GM12892 (cell line): ENCODE measurements around the gene TRIO.

ENCODE experiments used
- DNase-seq: peaks from one replicate; pipeline ENCODE4 v3.0.0; 2011; ENCODE audit not compliant: insufficient read length
- FAIRE-seq: peaks from 2 replicates; lab custom pipeline; 2011; peaks lifted over from hg19 to GRCh38; lab: Jason Lieb, UNC
- POLR2A ChIP-seq: IDR thresholded peaks from 2 replicates; pipeline ENCODE4 v1.6.1; 2011; ENCODE audit warnings: low read depth, low read length, control low read depth
- POLR2AphosphoS5 ChIP-seq: IDR thresholded peaks from 2 replicates; pipeline ENCODE4 v1.6.1; 2011; ENCODE audit warnings: low read depth, low read length, control low read depth
- TAF1 ChIP-seq: IDR thresholded peaks from 2 replicates; pipeline ENCODE4 v1.6.1; 2011; ENCODE audit warnings: low read depth, mild to moderate bottlenecking, control low read depth, low read length, borderline replicate concordance

Gene TRIO

GRCh38 chr5:14471507-14471906 is 328.4 kb downstream of the TRIO start:
- FAIRE-seq (no peak), DNase-seq (no peak)
- TF ChIP-seq POLR2AphosphoS5 (no peak), POLR2A (no peak), TAF1 (no peak)

GRCh38 chr5:14472986-14473567 is 329.9 kb downstream of the TRIO start:
- DNase-seq (no peak), FAIRE-seq (no peak)
- no peak for TF ChIP-seq TAF1
- TF ChIP-seq POLR2AphosphoS5, result no peak

- FAIRE-seq, result no peak
- TF ChIP-seq POLR2A (no peak), TAF1 (no peak), POLR2AphosphoS5 (no peak)
Observed at GRCh38 chr5:14475045-14475444, 331.9 kb downstream of the TRIO start.

GRCh38 chr5:14476786-14477435 is 333.8 kb downstream of the TRIO start:
- TF ChIP-seq TAF1 (no peak), POLR2AphosphoS5 (no peak)
- no peak for FAIRE-seq
- DNase-seq, result no peak

More at GRCh38 chr5:14475045-14475444, 331.9 kb downstream of the TRIO start:
- DNase-seq, result no peak

GRCh38 chr5:14479143-14479696 is 336.1 kb downstream of the TRIO start:
- DNase-seq (no peak), FAIRE-seq (no peak)
- TF ChIP-seq POLR2A, result no peak
- no peak for TF ChIP-seq POLR2AphosphoS5
- no peak for TF ChIP-seq TAF1

GRCh38 chr5:14481349-14481748 is 338.2 kb downstream of the TRIO start:
- TF ChIP-seq TAF1, result no peak
- TF ChIP-seq POLR2A, result no peak
- no peak for TF ChIP-seq POLR2AphosphoS5
- no peak for FAIRE-seq

GRCh38 chr5:14482085-14482484 is 338.9 kb downstream of the TRIO start:
- no peak for DNase-seq
- no peak for TF ChIP-seq TAF1
- no peak for TF ChIP-seq POLR2AphosphoS5
- no peak for TF ChIP-seq POLR2A
- FAIRE-seq, result no peak

More at GRCh38 chr5:14481349-14481748, 338.2 kb downstream of the TRIO start:
- DNase-seq, result no peak

GRCh38 chr5:14483504-14484157 is 340.5 kb downstream of the TRIO start:
- FAIRE-seq, result no peak
- TF ChIP-seq POLR2AphosphoS5 (no peak; the same call in 1 of the 2 replicates), POLR2A (no peak), TAF1 (no peak)
- no peak for DNase-seq

- no peak for DNase-seq
- TF ChIP-seq POLR2AphosphoS5, result no peak
- TF ChIP-seq POLR2A, result no peak
- TF ChIP-seq TAF1, result no peak
Observed at GRCh38 chr5:14486486-14486885, 343.3 kb downstream of the TRIO start.

GRCh38 chr5:14486996-14487896 is 344.1 kb downstream of the TRIO start:
- FAIRE-seq, result no peak
- DNase-seq, result no peak
- no peak for TF ChIP-seq TAF1
- TF ChIP-seq POLR2AphosphoS5, result 0 out of 2 replicates have a peak, but pooled peaks have one; percentile 19
- TF ChIP-seq POLR2A, result no peak

More at GRCh38 chr5:14486486-14486885, 343.3 kb downstream of the TRIO start:
- FAIRE-seq, result no peak
